RWPE1 (cell line): Measurements from ENCODE around the gene COPE.

Experiments
- CTCF ChIA-PET: fragments of 350-600 bp; sonication (Branson Sonifier 250); formaldehyde crosslinking; extraction: SDS; loops from one replicate; lab custom pipeline; 2021; lab: Yijun Ruan, JAX
- POLR2A ChIA-PET: fragments of 400-600 bp; formaldehyde crosslinking; extraction: SDS; loops from one replicate; lab custom pipeline; 2020; ENCODE audit warnings: antibody characterized with exemption; ENCODE audit not compliant: low non-redundant PET; lab: Yijun Ruan, JAX
- DNase-seq: peaks from one replicate; pipeline ENCODE4 v3.0.0; 2012; ENCODE audit warnings: low spot score
- H3K27ac ChIP-seq: fragments of 450-650 bp; 2 replicates; pipeline ENCODE4 v1.5.1; 2017
- TF ChIP-seq, protein P1 (sequence below): fragments of 450-650 bp; conservative IDR thresholded peaks from 2 replicates; pipeline ENCODE4 v1.5.1; 2017; ENCODE audit warnings: low read depth, mild to moderate bottlenecking

COPE gene

DNA sequence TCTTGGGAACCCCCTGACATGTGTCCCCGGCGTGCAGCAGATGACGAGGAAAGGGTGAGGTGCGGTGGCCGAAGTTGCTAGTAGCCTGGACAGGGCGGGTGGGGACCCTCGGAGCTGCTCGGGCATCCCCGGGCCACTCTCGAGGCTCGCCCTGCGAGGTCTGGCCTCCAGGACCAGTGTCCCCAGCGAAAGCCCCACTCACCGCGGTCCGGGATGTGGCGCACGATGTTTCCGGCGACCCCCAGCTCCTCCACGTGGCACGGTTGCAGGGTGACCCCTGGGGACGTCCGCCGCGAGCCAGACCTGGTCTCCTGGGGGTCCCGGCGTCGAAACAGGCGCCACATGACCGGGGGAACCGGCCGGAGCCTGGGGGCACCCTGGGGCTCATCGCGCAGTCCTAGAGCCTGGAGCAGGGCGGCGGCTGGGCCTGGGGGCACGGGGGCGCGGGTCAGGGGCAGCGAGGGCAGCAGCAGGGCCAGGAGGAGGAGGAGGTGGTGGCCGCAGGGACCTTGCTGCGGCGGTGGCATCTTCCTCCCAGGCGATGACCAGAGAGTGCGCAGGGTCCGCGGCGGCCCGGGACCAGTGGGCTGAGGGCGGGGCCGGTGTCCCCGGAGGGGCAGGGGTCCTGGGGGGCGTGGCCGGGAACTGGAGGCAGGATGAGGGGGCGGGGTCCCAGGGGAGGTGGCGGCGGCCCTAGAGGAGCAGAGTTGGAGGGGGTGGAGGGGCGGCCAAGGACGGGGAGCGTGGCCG, 49.2 kb downstream of the COPE start:
- no peak overlapping the region for H3K27ac ChIP-seq
- no peak for DNase-seq
- TF ChIP-seq, protein P1, sequence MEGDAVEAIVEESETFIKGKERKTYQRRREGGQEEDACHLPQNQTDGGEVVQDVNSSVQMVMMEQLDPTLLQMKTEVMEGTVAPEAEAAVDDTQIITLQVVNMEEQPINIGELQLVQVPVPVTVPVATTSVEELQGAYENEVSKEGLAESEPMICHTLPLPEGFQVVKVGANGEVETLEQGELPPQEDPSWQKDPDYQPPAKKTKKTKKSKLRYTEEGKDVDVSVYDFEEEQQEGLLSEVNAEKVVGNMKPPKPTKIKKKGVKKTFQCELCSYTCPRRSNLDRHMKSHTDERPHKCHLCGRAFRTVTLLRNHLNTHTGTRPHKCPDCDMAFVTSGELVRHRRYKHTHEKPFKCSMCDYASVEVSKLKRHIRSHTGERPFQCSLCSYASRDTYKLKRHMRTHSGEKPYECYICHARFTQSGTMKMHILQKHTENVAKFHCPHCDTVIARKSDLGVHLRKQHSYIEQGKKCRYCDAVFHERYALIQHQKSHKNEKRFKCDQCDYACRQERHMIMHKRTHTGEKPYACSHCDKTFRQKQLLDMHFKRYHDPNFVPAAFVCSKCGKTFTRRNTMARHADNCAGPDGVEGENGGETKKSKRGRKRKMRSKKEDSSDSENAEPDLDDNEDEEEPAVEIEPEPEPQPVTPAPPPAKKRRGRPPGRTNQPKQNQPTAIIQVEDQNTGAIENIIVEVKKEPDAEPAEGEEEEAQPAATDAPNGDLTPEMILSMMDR, result no peak
- CTCF ChIA-PET, result no interaction called here
- POLR2A ChIA-PET, result no interaction called here

DNA sequence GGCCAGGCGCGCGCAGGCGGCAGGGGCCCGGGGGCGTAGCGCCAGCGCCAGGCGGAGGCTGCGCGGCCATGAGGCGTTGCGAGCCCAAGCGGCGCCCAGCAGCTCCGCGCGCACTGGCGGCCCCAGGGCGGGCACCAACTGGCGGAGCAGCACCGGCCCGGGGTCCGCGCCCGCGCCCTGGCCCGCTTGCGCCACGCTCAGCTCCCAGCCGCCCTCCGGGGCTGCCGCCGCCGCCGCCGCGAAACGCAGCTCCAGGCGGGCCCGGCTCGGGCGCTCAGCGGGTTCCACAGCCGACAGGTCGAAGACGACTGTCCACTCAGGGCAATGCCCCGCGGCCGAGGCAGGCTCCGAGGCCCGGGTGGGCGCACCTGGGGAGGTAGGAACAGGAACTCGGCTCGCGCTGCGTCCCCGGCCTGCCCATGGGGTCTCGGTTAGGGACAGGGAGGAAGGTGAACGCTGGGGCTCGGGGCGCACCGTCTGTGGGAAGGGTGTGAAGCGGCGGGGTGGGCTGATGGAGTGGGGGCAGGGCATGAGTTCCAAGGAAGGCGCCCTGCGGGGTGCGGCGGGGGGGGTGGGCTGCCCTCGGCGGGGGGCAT, 50.1 kb downstream of the COPE start:
- no peak for DNase-seq
- TF ChIP-seq, protein P1, result no peak
- H3K27ac ChIP-seq, result 0 out of 2 replicates have a peak overlapping the region, but pooled peaks have one; percentile 65
- POLR2A ChIA-PET, result no interaction called here
- CTCF ChIA-PET, result no interaction called here

DNA sequence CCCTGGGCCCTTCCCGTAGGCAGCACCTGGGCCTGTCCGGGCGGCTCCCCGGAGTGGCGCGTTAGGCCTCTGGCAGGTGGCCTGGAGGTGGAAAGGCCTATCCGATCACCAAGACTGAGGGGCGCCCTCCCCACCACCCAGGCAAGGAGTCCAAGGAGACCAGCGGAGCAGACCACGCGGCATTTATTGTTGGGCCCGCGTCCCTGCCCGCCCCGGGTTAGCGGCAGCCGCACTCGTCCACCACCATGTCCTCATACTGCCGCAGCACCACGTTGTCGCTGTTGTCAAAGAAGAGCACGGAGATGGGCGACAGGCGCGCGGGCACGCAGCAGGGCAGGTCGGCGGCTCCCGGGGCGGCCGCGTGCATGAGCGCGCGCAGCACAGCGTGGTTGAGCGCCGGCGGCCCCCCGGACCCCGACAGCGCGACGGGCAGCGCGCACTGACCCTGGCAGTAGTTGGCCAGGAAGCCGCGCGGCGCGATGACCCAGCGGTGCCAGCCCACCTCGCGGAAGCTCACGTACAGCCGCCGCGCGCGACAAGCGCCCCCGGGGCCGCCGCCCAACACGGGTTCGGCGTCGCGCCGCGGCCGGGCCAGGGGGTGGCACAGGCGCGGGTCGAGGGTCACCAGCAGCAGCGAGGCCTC, 50.7 kb downstream of the COPE start:
- TF ChIP-seq, protein P1, result no peak
- ChIA-PET POLR2A (no interaction called here), CTCF (no interaction called here)
- H3K27ac ChIP-seq, result peak overlapping the region; percentile 65
- no peak for DNase-seq

DNA sequence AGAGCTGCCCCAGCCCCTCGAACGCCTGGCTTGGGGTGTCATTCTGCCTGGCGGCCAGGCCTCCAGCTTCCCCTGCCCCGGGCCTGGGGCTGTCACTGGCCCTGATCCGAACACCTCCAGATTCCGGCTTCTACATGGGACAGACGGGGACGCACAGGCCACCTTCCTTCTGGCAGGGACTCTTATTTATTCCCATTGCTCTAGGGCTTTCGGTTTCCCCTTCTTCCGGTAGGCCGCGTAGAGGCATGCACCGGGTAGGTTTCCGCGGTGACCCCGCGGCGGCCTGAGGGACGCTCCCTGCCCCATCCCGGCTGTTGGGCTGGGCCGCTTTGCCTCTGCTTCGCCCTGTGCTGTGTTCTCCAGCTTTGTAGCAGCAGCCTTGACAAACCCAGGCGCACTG, 51.4 kb downstream of the COPE start:
- CTCF ChIA-PET, result interaction anchor here (0.6 to 1.4 kb wide), 4 partner anchors 13 to 173 kb away, joined by 3 to 6 read pairs (median 4); no protein-coding TSS in a partner anchor
- TF ChIP-seq, protein P1, result no peak
- POLR2A ChIA-PET, result no interaction called here
- no peak for DNase-seq
- peak overlapping the region; percentile 65 for H3K27ac ChIP-seq

DNA sequence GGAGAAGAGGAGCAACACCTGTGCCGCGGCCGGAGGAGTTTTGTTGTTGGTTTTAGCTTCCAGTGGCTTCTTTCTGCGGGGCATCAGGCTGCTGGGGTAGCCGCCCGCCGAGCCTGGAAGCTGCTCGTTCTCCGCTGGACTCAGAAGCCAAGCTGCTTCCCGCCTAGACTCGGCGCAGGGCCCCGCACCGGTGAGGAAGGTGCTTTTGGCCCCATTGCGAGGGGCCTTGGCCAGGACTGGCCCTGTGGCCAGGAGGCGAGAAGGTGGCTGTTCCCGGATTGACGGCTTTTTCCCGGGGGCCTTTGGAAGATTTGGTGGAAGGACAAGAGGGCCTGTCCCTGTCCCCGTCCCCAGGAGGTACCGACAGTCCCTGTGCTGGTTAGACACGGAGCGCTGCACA, 52.0 kb downstream of the COPE start:
- DNase-seq, result no peak
- peak overlapping the region; percentile 65 for H3K27ac ChIP-seq
- CTCF ChIA-PET, result interaction anchor here (0.6 to 1.4 kb wide), 5 partner anchors 12 to 173 kb away, joined by 3 to 6 read pairs (median 3); no protein-coding TSS in a partner anchor
- POLR2A ChIA-PET, result no interaction called here
- TF ChIP-seq, protein P1, result no peak

DNA sequence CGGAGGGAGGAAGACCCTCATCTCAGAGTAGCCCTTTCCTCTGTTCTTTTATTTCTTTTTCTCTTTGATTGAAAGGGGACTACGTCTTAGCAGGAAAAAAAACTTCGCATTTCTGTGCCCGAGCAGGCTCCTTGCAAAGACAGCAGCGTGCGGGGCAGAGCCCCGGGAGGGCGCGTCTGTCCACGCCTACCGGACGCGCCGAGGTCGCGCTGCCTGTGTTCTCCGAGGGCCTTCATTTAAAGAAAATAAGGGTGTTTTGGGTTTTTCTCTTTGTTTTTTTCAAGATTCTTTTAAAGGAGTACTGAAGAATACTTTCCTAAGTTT, 52.4 kb downstream of the COPE start:
- H3K27ac ChIP-seq, result peak overlapping the region; percentile 65
- POLR2A ChIA-PET, result no interaction called here
- TF ChIP-seq, protein P1, result peak; percentile 67
- CTCF ChIA-PET, result interaction anchor here (0.5 to 1.4 kb wide), 8 partner anchors 28 to 421 kb away, joined by 3 to 6 read pairs (median 4); no protein-coding TSS in a partner anchor
- no peak for DNase-seq
